Smooth muscle cell (in vitro differentiated cells): ENCODE measurements around the gene MRPL55. TPM values are rescaled to one million over a fixed set of nuclear protein-coding genes. Genes with fewer than 3 reads are reported as not detected.

Experiments used
- DNase-seq: peaks from one replicate; lab custom pipeline; 2025; ENCODE audit not compliant: unreplicated experiment; lab: John Stamatoyannopoulos, UW
- H2AFZ ChIP-seq: fragments of 200-600 bp; sonication (generic); 2 replicates; pipeline ENCODE4 v1.6.0; 2016; ENCODE audit warnings: antibody characterized with exemption, low read depth, mild to moderate bottlenecking
- H3F3A ChIP-seq: fragments of 200-600 bp; sonication (generic); 2 replicates; pipeline ENCODE4 v1.6.0; 2017; ENCODE audit warnings: antibody characterized with exemption, low read depth
- H3K27ac ChIP-seq: fragments of 200-600 bp; sonication (generic); 2 replicates; pipeline ENCODE4 v1.5.1; 2016; ENCODE audit warnings: low read depth, mild to moderate bottlenecking
- H3K27me3 ChIP-seq: fragments of 200-600 bp; sonication (generic); 2 replicates; pipeline ENCODE4 v1.6.1; 2016; ENCODE audit warnings: low read depth, mild to moderate bottlenecking
- H3K36me3 ChIP-seq: fragments of 200-600 bp; sonication (generic); 2 replicates; pipeline ENCODE4 v1.5.1; 2016; ENCODE audit warnings: low read depth
- H3K4me1 ChIP-seq: fragments of 200-600 bp; sonication (generic); 2 replicates; pipeline ENCODE4 v1.5.1; 2016; ENCODE audit warnings: low read depth
- H3K4me2 ChIP-seq: fragments of 200-600 bp; sonication (generic); 2 replicates; pipeline ENCODE4 v1.6.0; 2016; ENCODE audit warnings: mild to moderate bottlenecking
- H3K4me3 ChIP-seq: fragments of 200-600 bp; sonication (generic); 2 replicates; pipeline ENCODE4 v1.5.1; 2016; ENCODE audit warnings: mild to moderate bottlenecking
- H3K79me2 ChIP-seq: fragments of 200-600 bp; sonication (generic); 2 replicates; pipeline ENCODE4 v1.6.0; 2016; ENCODE audit warnings: low read depth, mild to moderate bottlenecking
- H3K9ac ChIP-seq: fragments of 200-600 bp; sonication (generic); 2 replicates; pipeline ENCODE4 v1.6.0; 2016; ENCODE audit warnings: low read depth
- H3K9me3 ChIP-seq: fragments of 200-600 bp; sonication (generic); replicated peaks from 2 replicates; pipeline ENCODE4 v1.5.1; 2016; ENCODE audit warnings: low read depth
- H4K20me1 ChIP-seq: fragments of 200-600 bp; sonication (generic); 2 replicates; pipeline ENCODE4 v1.6.0; 2016; ENCODE audit warnings: low read depth
- CTCF ChIP-seq: fragments of 200-600 bp; sonication (generic); IDR thresholded peaks from 2 replicates; pipeline ENCODE4 v1.5.1; 2017; ENCODE audit warnings: borderline replicate concordance, mild to moderate bottlenecking, antibody characterized with exemption; ENCODE audit not compliant: insufficient read depth, poor library complexity, severe bottlenecking
- WGBS: methylation state at CpG from one replicate; pipeline ENCODE4 v1.1.7; 2016; ENCODE audit warnings: low lambda C conversion rate; 5-methylcytosine and 5-hydroxymethylcytosine counted together
- polyA plus RNA-seq: library from polyadenylated mRNA; unstranded; fragments of >200 nt; fragmentation: Nextera tagmentation; extraction: Ambion mirVana; gene quantifications from 2 replicates; pipeline ENCODE4 v1.2.1, GENCODE V29; 2016
- total RNA-seq: library from RNA; depleted of rRNA; stranded (reverse); fragments of >200 nt; gene quantifications from 2 replicates; pipeline ENCODE4 v1.2.3, GENCODE V29; 2014

MRPL55 gene
- total and polyA plus RNA-seq, 2 experiments from 2014 or later, result 83.4 to 178 TPM

GRCh38 chr1:228096416-228097332 lies 12.4 kb downstream of the MRPL55 start:
- H3F3A ChIP-seq, result peaks cover 37% of the 10 kb centered on the region
- H3K27me3 ChIP-seq, result no peaks in the 10 kb centered on the region
- no peak overlapping the region for H3K4me3 ChIP-seq
- no peak overlapping the region for H3K9ac ChIP-seq
- H3K36me3 ChIP-seq, result no peaks in the 10 kb centered on the region
- no peak for TF ChIP-seq CTCF
- 95% methylated on average over 12 of the region's 13 CpGs for WGBS
- H4K20me1 ChIP-seq, result peaks cover 100% of the 10 kb centered on the region
- no peaks in the 10 kb centered on the region for H3K9me3 ChIP-seq
- no peak for DNase-seq
- peak overlapping the region; percentile 35 for H3K27ac ChIP-seq
- H3K4me1 ChIP-seq, result no peaks in the 10 kb centered on the region
- H3K4me2 ChIP-seq, result no peak overlapping the region
- peaks cover 99% of the 10 kb centered on the region for H3K79me2 ChIP-seq
- H2AFZ ChIP-seq, result no peak overlapping the region

GRCh38 chr1:228095938-228096337 lies 13.2 kb downstream of the MRPL55 start:
- H3K36me3 ChIP-seq, result no peaks in the 10 kb centered on the region
- no peaks in the 10 kb centered on the region for H3K9me3 ChIP-seq
- H3K4me3 ChIP-seq, result no peak overlapping the region
- peaks cover 100% of the 10 kb centered on the region for H4K20me1 ChIP-seq
- peaks cover 41% of the 10 kb centered on the region for H3F3A ChIP-seq
- no peak overlapping the region for H3K4me2 ChIP-seq
- peaks cover 99% of the 10 kb centered on the region for H3K79me2 ChIP-seq
- no peaks in the 10 kb centered on the region for H3K4me1 ChIP-seq
- 73% methylated on average over 8 of the region's 8 CpGs for WGBS
- TF ChIP-seq CTCF, result no peak
- no peak overlapping the region for H2AFZ ChIP-seq
- no peak for DNase-seq
- no peaks in the 10 kb centered on the region for H3K27me3 ChIP-seq
- H3K9ac ChIP-seq, result no peak overlapping the region
- H3K27ac ChIP-seq, result peak overlapping the region; percentile 35

GRCh38 chr1:228095161-228095560 lies 13.9 kb downstream of the MRPL55 start:
- Histone ChIP-seq H3K4me3 (no peak overlapping the region), H3K9me3 (no peaks in the 10 kb centered on the region), H3F3A (peaks cover 40% of the 10 kb centered on the region), H3K36me3 (no peaks in the 10 kb centered on the region), H2AFZ (no peak overlapping the region), H3K79me2 (peaks cover 100% of the 10 kb centered on the region), H4K20me1 (peaks cover 100% of the 10 kb centered on the region), H3K27me3 (no peaks in the 10 kb centered on the region), H3K27ac (no peak overlapping the region), H3K4me2 (no peak overlapping the region), H3K9ac (no peak overlapping the region), H3K4me1 (no peaks in the 10 kb centered on the region)
- WGBS, result 95% methylated on average over 4 of the region's 4 CpGs
- DNase-seq, result no peak
- TF ChIP-seq CTCF, result no peak
